ENCODE results near the gene DRICH1.
"Not testable (repeated sequence)": the region's sequence is repeated elsewhere in the genome, so short reads cannot be mapped to it uniquely, and the experiment has no call there.

DNA sequence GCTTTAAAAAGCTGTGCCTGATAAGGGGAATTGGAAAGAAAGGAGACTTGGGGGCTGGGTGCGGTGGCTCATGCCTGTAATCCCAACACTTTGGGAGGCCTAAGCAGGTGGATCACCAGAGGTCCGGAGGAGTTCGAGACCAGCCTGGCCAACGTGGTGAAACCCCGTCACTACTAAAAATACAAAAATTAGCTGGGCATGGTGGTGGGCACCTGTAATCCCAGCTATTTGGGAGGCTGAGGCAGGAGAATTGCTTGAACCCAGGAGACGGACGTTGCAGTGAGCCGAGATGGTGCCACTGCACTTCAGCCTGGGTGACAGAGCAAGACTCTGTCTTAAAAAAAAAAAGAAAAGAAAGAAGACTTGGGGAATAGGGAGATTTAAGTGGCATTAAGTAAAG, 3.2 kb upstream of the DRICH1 start:
- TF ChIP-seq CTCF (IDR thresholded peaks at IDR 0.05; ENCODE audit: poor library complexity); EZH2phosphoT487 (IDR thresholded peaks at IDR 0.05; ENCODE audit: low read depth, severe bottlenecking, unreplicated experiment); EZH2 (IDR thresholded peaks at IDR 0.05; ENCODE audit: borderline replicate concordance): not testable (repeated sequence)
